ENCODE measurements around the gene CSH1.

Gene CSH1

DNA sequence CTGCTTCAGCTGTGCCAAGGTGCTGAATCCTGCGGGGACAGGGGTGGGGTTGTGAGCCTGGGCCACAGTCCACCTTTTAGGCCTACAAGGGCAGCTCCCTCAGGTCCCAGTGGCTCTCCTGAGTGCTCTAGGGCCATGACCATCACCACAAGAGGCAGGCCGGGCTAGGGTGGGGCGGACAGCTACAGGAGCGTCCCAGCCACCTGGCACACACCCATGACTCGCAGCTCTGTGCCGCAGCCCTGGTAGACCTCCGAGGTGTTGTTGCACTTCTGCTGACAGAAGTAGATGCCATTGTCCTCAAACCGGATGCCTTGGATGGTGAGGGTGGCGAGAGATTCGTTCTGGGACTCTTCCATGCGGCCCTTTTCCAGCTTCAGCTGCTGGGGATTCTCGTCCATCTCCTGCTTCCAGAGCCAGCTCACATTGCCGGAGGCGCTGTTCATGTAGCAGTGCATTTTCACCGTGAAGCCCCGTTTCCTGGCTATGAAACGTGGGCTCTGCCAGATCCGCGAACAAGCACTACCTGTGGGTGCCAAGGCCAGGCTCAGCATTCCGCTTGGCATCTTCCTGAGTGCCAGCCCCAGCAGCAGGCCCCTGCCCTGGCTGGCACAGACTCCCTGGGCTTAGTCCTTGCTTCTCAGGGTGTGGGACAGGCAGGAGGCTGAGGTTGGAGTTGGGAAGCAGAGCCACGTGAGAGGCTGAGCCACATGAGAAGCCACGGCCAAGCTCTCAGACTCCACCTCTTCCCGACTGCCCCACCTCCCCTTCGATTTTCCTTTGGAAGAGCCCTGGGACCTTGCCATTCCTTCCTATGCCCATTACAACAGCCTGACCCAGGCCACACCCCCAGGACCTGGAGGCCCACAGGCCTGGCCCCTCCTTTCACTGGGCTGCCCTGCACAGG is 33.7 kb upstream of the CSH1 start:
- DNase-seq (ENCODE audit: extremely low spot score) = no peak
- POLR2A ChIA-PET = no interaction called here

DNA sequence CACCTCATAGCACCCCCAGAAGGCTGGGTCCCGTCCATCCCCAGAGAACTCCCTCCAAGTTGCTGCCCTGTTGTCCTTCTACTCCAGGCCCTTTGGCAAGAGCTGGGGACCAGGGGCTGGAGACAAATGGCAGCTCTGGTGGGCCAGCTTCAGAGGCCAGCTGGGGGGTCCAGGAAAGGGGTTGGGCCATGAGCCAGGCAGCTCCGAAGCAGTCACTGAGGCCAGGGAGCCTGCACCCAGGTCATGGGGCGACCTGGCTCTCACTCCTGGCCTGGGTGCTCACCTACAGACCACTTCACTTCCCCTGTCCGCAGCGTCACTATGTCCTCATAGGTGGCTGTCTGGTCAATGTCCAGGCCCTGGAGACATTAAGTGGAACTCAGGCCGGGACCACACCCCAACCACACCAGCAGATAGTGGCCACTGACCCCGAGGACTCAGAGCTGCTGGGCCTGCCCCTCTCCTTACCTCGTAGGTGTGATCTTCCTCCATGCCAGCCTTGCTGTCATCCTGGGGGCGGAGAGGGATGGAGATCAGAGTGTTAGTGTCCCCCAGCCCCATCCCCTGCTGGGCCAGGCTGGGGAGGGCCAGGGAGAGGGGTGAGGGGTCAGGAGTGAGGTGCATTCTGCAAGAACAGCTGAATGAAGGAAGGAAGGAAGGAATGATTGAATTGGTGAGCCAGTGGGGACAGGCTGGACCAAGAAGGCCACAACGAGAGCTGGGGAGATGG is 32.8 kb upstream of the CSH1 start:
- ChIA-PET CTCF (interaction anchor here (0.6 to 2.9 kb wide), 4 partner anchors 10 to 204 kb away, joined by 3 to 17 read pairs (median 7); partner anchors contain the start of gene GH1), POLR2A (no interaction called here)
- no peak for TF ChIP-seq FOXK2 (IDR thresholded peaks at IDR 0.05)
- TF ChIP-seq NFRKB (IDR thresholded peaks at IDR 0.05) = no peak
- TF ChIP-seq FOXA1 (IDR thresholded peaks at IDR 0.05) = no peak
- TF ChIP-seq FOXM1 (IDR thresholded peaks at IDR 0.05; ENCODE audit: borderline replicate concordance) = no peak
- no peak for TF ChIP-seq CTBP1 (IDR thresholded peaks at IDR 0.05; ENCODE audit: borderline replicate concordance)
- TF ChIP-seq PKNOX1 (IDR thresholded peaks at IDR 0.05) = no peak
- TF ChIP-seq ARNT (IDR thresholded peaks at IDR 0.05) = no peak
- no peak for TF ChIP-seq ZNF384 (IDR thresholded peaks at IDR 0.05)
- TF ChIP-seq L3MBTL2 (conservative IDR thresholded peaks at IDR 0.05) = no peak
- TF ChIP-seq SUZ12 (IDR thresholded peaks at IDR 0.05) = no peak
- no peak for TF ChIP-seq TARDBP (IDR thresholded peaks at IDR 0.05)
- no peak for DNase-seq (ENCODE audit: extremely low spot score)

More for the DNA sequence above, 33.7 kb upstream of the CSH1 start:
- TF ChIP-seq ARNT (IDR thresholded peaks at IDR 0.05) (no peak), HDGF (IDR thresholded peaks at IDR 0.05; ENCODE audit: borderline replicate concordance) (no peak), ELF4 (IDR thresholded peaks at IDR 0.05) (no peak), NFRKB (IDR thresholded peaks at IDR 0.05) (no peak), ZNF384 (IDR thresholded peaks at IDR 0.05) (no peak), L3MBTL2 (conservative IDR thresholded peaks at IDR 0.05) (no peak), CTBP1 (IDR thresholded peaks at IDR 0.05; ENCODE audit: borderline replicate concordance) (no peak), BHLHE40 (IDR thresholded peaks at IDR 0.05; ENCODE audit: borderline replicate concordance) (no peak), TARDBP (IDR thresholded peaks at IDR 0.05) (no peak), SP1 (IDR thresholded peaks at IDR 0.05) (no peak), FOXA1 (IDR thresholded peaks at IDR 0.05) (no peak), FOXM1 (IDR thresholded peaks at IDR 0.05; ENCODE audit: borderline replicate concordance) (no peak), PKNOX1 (IDR thresholded peaks at IDR 0.05) (no peak)
- CTCF ChIA-PET = interaction anchor here (0.8 to 2.9 kb wide), 3 partner anchors 11 to 203 kb away, joined by 3 to 17 read pairs (median 11); partner anchors contain the start of gene GH1

DNA sequence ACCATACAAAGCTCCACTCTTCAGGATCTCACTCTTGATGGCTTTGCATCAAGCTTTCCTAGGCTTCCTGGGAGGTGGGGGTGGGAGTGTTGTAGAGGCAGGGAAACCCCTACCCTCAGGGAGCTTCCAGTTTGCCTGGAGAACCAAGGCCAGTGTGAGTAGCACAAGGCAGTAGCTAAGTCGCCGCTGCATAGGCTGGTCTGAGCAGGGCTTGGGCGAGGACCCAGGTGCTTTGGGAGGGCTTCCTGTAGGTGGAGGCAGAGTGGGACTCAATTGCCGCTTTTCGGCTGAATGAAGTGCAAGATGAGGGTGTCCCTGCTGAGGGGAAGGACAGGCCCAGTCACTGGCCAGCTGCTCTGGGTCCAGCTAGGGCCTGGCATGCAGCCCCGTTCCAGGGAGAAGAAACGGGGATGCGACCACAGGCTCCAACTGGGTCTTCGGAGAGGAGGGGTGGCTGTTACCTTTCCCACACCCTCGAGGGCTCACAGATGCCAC is 31.8 kb upstream of the CSH1 start:
- CTCF ChIA-PET = interaction anchor here (0.6 to 2.9 kb wide), 2 partner anchors 9 to 50 kb away, joined by 3 to 17 read pairs; partner anchors contain the start of gene GH1
- DNase-seq (ENCODE audit: extremely low spot score) = no peak
- POLR2A ChIA-PET = no interaction called here
- no peak for TF ChIP-seq TARDBP (IDR thresholded peaks at IDR 0.05)
- TF ChIP-seq LEF1 (IDR thresholded peaks at IDR 0.05; ENCODE audit: borderline replicate concordance) = no peak
- TF ChIP-seq L3MBTL2 (conservative IDR thresholded peaks at IDR 0.05) = no peak
- no peak for TF ChIP-seq FOXA1 (IDR thresholded peaks at IDR 0.05)
- TF ChIP-seq ZNF384 (IDR thresholded peaks at IDR 0.05) = no peak
- no peak for TF ChIP-seq HDGF (IDR thresholded peaks at IDR 0.05; ENCODE audit: borderline replicate concordance)
- TF ChIP-seq SUZ12 (IDR thresholded peaks at IDR 0.05) = no peak
- TF ChIP-seq ARNT (IDR thresholded peaks at IDR 0.05) = no peak
- no peak for TF ChIP-seq PKNOX1 (IDR thresholded peaks at IDR 0.05)
- TF ChIP-seq NFRKB (IDR thresholded peaks at IDR 0.05) = no peak
- no peak for TF ChIP-seq BHLHE40 (IDR thresholded peaks at IDR 0.05; ENCODE audit: borderline replicate concordance)
- TF ChIP-seq CTBP1 (IDR thresholded peaks at IDR 0.05; ENCODE audit: borderline replicate concordance) = no peak
- TF ChIP-seq FOXM1 (IDR thresholded peaks at IDR 0.05; ENCODE audit: borderline replicate concordance) = no peak
- no peak for TF ChIP-seq SP1 (IDR thresholded peaks at IDR 0.05)
- TF ChIP-seq FOXK2 (IDR thresholded peaks at IDR 0.05) = no peak
- no peak for TF ChIP-seq ELF4 (IDR thresholded peaks at IDR 0.05)

- TF ChIP-seq LEF1 (IDR thresholded peaks at IDR 0.05; ENCODE audit: borderline replicate concordance) = no peak
- ChIA-PET POLR2A (no interaction called here), CTCF (interaction anchor here (2.9 kb wide), 1 partner anchor 8 kb away, joined by 17 read pairs; the partner anchor contains the start of gene GH1)
- DNase-seq (ENCODE audit: extremely low spot score) = no peak
These were observed 31.2 kb upstream of the CSH1 start for GRCh38 chr17:63927464-63928171.

GRCh38 chr17:63926164-63926563 is 29.8 kb upstream of the CSH1 start:
- DNase-seq (ENCODE audit: extremely low spot score) = no peak
- no peak for TF ChIP-seq SUZ12 (IDR thresholded peaks at IDR 0.05)
- no peak for TF ChIP-seq ARNT (IDR thresholded peaks at IDR 0.05)
- TF ChIP-seq SP1 (IDR thresholded peaks at IDR 0.05) = no peak
- no peak for TF ChIP-seq TARDBP (IDR thresholded peaks at IDR 0.05)
- no peak for TF ChIP-seq L3MBTL2 (conservative IDR thresholded peaks at IDR 0.05)
- no peak for TF ChIP-seq NFRKB (IDR thresholded peaks at IDR 0.05)
- ChIA-PET POLR2A (no interaction called here), CTCF (no interaction called here)
